AG08396 (cell line): ENCODE measurements around the gene PPP2R3B.
"Not testable (repeated sequence)": the region's sequence is repeated elsewhere in the genome, so short reads cannot be mapped to it uniquely, and the experiment has no call there.

ENCODE experiments used
- DNase-seq: peaks from one replicate; pipeline ENCODE4 v3.0.0; 2012; ENCODE audit warnings: low spot score, mixed read lengths

PPP2R3B gene

DNA sequence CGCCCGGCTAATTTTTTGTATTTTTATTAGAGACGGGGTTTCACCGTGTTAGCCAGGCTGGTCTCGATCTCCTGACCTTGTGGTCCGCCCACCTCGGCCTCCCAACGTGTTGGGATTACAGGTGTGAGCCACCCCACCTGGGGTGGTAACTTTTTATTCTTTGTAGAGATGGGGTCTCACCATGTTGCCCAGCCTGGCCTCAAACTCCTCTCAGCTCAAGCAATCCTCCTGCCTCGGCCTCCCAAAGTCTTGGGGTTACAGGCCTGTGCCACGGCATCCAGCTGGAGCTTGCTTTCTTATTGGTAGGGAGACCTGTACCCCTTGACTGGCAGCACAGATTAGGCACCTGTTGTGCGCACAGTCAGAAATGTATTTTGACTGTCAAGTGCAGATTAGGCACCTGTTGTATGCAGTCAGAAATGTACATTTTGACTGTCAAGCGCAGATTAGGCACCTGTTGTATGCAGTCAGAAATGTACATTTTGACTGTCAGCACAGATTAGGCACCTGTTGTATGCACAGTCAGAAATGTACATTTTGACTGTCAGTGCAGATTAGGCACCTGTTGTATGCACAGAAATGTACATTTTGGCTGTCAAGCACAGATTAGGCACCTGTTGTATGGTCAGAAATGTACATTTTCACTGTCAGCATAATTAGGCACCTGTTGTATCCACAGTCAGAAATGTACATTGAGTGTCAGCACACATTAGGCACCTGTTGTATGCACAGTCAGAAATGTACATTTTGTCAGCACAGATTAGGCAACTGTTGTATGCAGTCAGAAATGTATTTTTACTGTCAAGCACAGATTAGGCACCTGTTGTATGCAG lies 80.7 kb downstream of the PPP2R3B start:
- not testable (repeated sequence) for DNase-seq

DNA sequence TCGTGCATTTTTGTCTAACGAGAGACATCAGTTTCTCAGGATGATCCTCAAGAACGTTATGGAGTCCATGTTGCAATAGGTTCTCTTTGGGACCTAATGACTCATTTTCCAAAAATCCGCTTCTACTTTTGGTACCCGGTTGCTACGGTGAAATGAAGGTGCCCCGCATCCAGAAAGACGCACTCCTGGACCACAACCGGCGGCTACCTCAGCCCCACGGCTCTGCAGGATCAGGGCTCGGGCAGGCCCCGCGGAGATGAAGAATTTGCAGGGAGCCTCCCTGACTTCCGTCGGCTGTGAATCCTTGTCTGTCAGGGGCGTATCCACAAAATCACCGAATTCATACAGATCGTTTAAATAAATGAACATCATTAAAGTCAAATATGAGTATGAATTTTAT lies 83.7 kb downstream of the PPP2R3B start:
- no peak for DNase-seq

DNA sequence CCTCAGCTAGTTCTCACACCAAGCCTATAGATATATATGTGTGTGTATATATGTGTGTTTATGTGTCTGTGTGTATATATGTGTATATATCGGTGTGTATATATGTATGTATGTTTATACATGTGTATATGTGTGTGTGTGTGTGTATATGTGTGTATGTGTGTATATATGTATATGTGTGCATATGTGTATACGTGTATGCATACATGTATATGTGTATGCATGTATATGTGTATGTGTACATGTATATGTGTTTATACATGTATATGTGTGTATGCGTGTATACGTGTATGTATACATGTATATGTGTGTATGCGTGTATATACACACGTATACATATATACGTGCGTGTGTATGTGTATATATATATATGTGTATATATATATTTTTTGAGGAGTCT lies 86.4 kb downstream of the PPP2R3B start:
- no peak for DNase-seq

DNA sequence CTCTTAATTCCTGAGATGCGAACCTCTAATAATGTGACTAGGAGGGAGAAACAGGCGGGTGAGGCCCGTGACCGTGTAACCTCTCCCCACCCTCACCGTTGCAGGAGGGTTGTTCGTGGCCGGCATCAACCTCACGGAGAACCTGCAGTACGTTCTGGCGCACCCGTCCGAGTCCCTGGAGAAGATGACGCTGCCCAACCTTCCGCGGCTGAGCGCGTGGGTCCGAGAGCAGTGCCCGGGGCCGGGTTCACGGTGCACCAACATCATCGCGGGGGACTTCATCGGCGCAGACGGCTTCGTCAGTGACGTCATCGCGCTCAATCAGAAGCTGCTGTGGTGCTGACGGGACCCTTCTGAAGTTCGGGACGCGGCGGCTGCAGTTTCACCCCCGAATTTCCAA lies 87.7 kb downstream of the PPP2R3B start:
- DNase-seq = no peak

DNA sequence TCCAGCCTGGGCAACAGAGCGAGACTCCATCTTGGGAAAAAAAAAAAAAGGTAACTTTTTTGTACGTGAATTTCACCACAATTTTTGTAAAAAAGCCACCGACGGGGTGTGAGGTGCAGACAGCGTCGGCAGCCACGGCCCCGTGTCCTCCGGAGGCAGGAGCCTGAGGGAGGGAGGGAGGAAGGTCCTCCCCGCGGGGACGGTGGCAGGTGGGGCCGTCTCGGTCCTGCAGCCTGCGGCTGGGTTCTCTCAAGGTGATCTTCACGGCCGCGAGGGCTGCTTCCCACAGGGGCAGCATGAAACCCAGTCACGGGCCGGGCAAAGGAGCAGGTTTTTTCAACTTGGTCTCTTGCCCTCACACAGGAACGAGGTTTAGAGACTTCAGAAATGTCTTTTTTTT lies 91.6 kb downstream of the PPP2R3B start:
- DNase-seq = no peak

DNA sequence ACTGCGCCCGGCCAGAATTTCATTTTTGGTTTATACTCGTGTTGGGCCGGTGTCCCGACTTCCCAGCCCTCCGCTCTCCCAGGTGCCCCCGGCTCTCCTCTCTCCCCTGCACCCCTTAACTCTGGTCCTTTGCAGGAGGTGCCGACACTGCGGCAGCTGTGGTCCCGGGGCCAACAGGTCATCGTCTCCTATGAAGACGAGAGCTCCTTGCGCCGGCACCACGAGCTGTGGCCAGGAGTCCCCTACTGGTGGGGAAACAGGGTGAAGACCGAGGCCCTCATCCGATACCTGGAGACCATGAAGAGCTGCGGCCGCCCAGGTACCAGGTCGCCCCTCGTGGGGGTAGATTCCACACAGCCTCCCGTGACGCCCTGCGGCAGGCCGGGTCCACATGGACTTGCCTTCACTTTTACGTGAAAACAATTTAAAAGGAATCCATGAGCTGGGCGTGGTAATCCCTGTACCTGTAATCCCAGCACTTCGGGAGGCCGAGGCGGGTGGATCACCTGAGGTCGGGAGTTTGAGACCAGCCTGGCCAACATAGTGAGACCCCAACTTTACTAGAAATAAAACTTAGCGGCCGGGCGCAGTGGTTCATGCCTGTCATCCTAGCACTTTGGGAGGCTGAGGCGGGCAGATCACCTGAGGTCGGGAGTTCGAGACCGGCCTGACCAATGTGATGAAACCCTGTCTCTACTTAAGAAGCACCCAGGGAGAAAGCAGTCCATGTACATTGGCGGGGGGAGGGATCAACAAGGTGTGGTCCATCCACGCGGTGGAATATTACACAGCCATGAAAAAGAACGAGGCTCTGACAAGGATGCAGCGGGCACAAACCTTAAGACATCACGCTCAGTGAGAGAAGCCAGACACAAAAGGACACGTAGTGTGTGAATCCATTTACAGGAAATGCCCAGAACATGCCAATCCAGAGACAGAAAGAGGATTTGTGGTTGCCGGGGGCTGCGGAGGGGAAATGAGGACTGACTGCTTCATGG lies 93.5 kb downstream of the PPP2R3B start:
- no peak for DNase-seq

DNA sequence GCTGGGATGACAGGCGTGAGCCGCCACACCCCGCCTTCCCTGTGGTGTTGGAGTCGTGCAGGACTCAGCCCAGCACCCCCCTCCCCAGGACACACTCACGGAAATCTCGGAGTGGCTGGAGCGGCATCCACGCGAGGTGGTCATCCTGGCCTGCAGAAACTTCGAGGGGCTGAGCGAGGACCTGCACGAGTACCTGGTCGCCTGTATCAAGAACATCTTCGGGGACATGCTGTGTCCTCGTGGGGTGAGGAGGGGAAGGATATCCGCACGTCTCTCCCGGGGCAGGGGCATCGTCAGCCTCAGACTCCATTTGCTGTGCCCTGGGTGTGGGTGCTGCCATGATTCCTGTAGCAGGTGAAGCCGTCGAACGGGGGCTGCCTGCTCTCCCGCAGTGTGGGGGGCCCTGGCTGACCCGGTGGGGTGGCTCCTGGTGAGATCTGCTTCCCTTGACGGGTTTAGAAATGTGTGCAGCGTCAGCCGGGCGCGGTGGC lies 95.3 kb downstream of the PPP2R3B start:
- no peak for DNase-seq

DNA sequence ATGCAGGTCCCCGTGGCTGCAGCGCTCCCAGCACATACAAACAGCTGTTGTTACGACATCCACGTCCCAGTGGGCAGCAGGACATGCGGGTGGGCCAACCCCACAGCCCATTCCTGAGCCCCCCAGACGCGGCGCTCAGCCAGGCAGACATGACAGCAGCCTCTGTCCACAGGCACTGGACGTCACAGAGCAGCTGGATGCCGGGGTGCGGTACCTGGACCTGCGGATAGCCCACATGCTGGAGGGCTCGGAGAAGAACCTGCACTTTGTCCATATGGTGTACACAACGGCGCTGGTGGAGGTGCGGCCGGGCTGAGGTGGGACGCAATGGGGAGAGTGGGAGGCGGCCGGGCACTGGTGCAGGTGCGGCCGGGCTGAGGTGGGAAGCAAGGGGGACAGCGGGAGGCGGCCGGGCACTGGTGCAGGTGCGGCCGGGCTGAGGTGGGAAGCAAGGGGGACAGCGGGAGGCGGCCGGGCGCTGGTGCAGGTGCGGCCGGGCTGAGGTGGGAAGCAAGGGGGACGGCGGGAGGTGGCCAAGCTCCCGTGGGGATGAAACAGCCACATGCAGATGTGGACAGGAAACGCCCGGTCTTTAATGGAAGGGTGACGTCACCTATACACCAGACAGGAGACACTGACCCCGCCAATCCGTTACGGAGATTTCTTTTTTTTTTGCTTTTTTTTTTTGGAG lies 96.1 kb downstream of the PPP2R3B start:
- DNase-seq = no peak

DNA sequence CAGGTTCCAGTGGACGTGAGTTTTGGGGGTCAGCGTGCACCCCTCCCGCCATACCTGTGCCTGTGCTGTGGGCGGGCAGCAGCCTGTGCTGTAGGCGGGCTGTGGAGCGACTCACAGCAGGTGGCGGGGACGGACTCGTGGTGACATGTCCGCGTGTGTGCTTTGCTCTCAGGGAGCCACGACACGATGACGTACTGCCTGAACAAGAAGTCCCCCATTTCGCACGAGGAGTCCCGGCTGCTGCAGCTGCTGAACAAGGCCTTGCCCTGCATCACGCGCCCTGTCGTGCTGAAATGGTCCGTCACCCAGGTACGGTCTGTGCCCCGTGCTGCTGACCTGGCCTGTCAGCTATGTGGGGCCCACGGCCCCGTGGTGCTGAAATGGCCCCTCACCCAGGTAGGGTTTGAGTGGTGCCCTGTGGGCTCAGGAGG lies 98.1 kb downstream of the PPP2R3B start:
- no peak for DNase-seq

DNA sequence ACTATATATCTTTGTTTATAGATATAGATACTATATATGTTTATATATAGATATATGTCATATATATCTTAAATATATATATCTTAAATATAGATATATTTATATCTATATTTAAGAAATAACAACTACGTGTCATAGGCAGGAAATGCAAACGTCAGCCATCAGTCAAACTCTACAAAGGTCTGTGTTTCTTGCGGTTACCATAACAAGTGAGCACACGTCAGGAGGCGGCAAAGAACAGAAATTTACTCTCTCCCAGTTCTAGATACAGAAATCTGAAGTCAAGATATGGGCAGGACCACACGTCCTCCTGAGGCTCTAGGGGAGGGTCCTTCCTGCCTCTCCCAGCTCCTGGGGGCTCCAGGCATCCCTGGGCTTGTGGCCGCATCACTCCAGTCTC lies 99.0 kb downstream of the PPP2R3B start:
- DNase-seq = no peak

DNA sequence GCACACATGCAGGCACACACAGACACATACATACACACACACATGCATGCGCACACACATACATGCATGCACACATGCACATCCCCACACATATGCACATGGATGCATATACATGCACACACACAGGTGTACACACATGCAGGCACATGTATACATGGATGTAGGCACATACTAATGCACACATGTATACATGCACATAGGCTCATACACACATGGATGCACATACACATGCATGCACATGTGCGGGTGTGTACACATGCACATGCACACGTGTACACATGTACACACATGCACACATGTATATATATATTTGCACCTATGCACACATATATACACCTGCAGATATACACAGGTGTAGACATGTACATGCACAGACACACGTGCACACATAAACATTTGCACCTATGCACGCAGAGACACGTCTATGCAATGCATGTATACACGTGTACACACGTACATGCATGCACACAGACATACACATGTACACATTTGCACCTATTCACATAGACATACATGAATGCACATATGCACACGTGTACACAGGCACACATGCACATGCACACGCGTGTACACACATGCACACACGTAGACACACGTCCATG lies 101.5 kb downstream of the PPP2R3B start:
- DNase-seq = no peak
